Measurements from ENCODE around the gene PTPRG. TPM values are rescaled to one million over a fixed set of nuclear protein-coding genes. Genes with fewer than 3 reads are reported as not detected.

PTPRG gene
- total and polyA plus RNA-seq, 2 experiments from 2014 or later: 24.4 to 131 TPM

DNA sequence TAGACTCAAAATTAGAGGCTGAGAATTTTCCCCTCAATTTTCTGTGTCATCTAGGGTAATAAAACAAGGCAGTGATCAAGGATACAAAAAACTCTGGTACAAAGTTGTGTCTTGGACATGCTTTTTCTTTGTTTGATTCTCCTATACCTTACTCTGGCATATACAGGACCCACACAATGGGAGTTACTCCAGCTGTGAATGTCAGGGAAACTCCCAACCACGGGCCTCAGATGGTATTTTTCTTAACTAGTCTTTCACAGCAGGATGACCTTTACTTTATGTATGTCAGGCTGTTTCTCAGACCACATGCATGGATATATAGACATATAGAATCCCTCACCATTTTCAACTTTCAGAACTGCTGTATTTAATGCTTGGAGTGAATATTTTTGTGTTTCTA, 770.6 kb downstream of the PTPRG start:
- H3K4me1 ChIP-seq (ENCODE audit: insufficient read depth): peaks cover 24% of the 10 kb centered on the region
- no peaks in the 10 kb centered on the region for H3K79me2 ChIP-seq (replicated peaks; ENCODE audit: insufficient read depth)
- no peak overlapping the region for H2AFZ ChIP-seq
- Mint-ChIP-seq H3K36me3 (ENCODE audit: low read depth) (no peaks in the 10 kb centered on the region), H3K27ac (no peak overlapping the region), H3K27me3 (ENCODE audit: insufficient read depth, low read depth, poor library complexity) (no peaks in the 10 kb centered on the region), H3K4me3 (no peak overlapping the region), H3K4me1 (peaks cover 20% of the 10 kb centered on the region), H3K9me3 (no peaks in the 10 kb centered on the region)
- H3K4me2 ChIP-seq: no peak overlapping the region
- no peak for ATAC-seq
- no peak overlapping the region for H3K4me3 ChIP-seq
- no peaks in the 10 kb centered on the region for H3K27me3 ChIP-seq (ENCODE audit: insufficient read depth)
- TF ChIP-seq ZNF114 (CRISPR knock-in tag; IDR thresholded peaks at IDR 0.05) (no peak), REST (IDR thresholded peaks at IDR 0.05; ENCODE audit: unreplicated experiment) (no peak), ZNF331 (CRISPR knock-in tag; IDR thresholded peaks at IDR 0.05; ENCODE audit: low read depth) (no peak), NANOG (IDR thresholded peaks at IDR 0.05; ENCODE audit: borderline replicate concordance) (no peak), STAT1 (IDR thresholded peaks at IDR 0.05; ENCODE audit: unreplicated experiment) (no peak), CREB1 (CRISPR knock-in tag; IDR thresholded peaks at IDR 0.05; ENCODE audit: low read depth) (no peak), CTCF (conservative IDR thresholded peaks at IDR 0.05; ENCODE audit: low read depth in 2 of 2) (no peak), EZH2 (IDR thresholded peaks at IDR 0.05; ENCODE audit: low read depth, unreplicated experiment) (no peak), POLR2AphosphoS5 (IDR thresholded peaks at IDR 0.05; ENCODE audit: low read depth) (no peak), ETS1 (IDR thresholded peaks at IDR 0.05) (no peak), EZH2phosphoT487 (IDR thresholded peaks at IDR 0.05; ENCODE audit: unreplicated experiment) (no peak), JUNB (IDR thresholded peaks at IDR 0.05; ENCODE audit: unreplicated experiment) (no peak)
- TF ChIP-seq, protein P1, sequence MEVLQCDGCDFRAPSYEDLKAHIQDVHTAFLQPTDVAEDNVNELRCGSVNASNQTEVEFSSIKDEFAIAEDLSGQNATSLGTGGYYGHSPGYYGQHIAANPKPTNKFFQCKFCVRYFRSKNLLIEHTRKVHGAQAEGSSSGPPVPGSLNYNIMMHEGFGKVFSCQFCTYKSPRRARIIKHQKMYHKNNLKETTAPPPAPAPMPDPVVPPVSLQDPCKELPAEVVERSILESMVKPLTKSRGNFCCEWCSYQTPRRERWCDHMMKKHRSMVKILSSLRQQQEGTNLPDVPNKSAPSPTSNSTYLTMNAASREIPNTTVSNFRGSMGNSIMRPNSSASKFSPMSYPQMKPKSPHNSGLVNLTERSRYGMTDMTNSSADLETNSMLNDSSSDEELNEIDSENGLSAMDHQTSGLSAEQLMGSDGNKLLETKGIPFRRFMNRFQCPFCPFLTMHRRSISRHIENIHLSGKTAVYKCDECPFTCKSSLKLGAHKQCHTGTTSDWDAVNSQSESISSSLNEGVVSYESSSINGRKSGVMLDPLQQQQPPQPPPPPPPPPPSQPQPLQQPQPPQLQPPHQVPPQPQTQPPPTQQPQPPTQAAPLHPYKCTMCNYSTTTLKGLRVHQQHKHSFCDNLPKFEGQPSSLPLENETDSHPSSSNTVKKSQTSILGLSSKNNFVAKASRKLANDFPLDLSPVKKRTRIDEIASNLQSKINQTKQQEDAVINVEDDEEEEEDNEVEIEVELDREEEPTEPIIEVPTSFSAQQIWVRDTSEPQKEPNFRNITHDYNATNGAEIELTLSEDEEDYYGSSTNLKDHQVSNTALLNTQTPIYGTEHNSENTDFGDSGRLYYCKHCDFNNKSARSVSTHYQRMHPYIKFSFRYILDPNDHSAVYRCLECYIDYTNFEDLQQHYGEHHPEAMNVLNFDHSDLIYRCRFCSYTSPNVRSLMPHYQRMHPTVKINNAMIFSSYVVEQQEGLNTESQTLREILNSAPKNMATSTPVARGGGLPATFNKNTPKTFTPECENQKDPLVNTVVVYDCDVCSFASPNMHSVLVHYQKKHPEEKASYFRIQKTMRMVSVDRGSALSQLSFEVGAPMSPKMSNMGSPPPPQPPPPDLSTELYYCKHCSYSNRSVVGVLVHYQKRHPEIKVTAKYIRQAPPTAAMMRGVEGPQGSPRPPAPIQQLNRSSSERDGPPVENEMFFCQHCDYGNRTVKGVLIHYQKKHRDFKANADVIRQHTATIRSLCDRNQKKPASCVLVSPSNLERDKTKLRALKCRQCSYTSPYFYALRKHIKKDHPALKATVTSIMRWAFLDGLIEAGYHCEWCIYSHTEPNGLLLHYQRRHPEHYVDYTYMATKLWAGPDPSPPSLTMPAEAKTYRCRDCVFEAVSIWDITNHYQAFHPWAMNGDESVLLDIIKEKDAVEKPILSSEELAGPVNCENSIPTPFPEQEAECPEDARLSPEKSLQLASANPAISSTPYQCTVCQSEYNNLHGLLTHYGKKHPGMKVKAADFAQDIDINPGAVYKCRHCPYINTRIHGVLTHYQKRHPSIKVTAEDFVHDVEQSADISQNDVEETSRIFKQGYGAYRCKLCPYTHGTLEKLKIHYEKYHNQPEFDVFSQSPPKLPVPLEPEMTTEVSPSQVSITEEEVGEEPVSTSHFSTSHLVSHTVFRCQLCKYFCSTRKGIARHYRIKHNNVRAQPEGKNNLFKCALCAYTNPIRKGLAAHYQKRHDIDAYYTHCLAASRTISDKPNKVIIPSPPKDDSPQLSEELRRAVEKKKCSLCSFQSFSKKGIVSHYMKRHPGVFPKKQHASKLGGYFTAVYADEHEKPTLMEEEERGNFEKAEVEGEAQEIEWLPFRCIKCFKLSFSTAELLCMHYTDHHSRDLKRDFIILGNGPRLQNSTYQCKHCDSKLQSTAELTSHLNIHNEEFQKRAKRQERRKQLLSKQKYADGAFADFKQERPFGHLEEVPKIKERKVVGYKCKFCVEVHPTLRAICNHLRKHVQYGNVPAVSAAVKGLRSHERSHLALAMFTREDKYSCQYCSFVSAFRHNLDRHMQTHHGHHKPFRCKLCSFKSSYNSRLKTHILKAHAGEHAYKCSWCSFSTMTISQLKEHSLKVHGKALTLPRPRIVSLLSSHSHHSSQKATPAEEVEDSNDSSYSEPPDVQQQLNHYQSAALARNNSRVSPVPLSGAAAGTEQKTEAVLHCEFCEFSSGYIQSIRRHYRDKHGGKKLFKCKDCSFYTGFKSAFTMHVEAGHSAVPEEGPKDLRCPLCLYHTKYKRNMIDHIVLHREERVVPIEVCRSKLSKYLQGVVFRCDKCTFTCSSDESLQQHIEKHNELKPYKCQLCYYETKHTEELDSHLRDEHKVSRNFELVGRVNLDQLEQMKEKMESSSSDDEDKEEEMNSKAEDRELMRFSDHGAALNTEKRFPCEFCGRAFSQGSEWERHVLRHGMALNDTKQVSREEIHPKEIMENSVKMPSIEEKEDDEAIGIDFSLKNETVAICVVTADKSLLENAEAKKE (CRISPR knock-in tag; IDR thresholded peaks at IDR 0.05): no peak
- H3F3A ChIP-seq (replicated peaks; ENCODE audit: low read depth): no peaks in the 10 kb centered on the region
- H4K20me1 ChIP-seq (replicated peaks; ENCODE audit: insufficient read depth): no peaks in the 10 kb centered on the region
- H3K9me2 ChIP-seq (ENCODE audit: insufficient read depth): no peaks in the 10 kb centered on the region
- H3K27ac ChIP-seq (ENCODE audit: low read depth): no peak overlapping the region
- no peak for DNase-seq (ENCODE audit: low spot score)
- H3K36me3 ChIP-seq (ENCODE audit: insufficient read depth): no peaks in the 10 kb centered on the region

Data from GM23338 (cell line).